Immature natural killer cell (primary cell): ENCODE data around the gene GNG8. TPM values are rescaled to one million over a fixed set of nuclear protein-coding genes. Genes with fewer than 3 reads are reported as not detected.

ENCODE experiments used
- DNase-seq, 3 donors: peaks; one replicate each; pipeline ENCODE4 v3.0.0; 2022; ENCODE audit warnings: mixed read lengths in 1 of 3
- H3K27ac Mint-ChIP-seq, 6 donors: one replicate each; pipeline ENCODE4 v1.8.0; 2020; ENCODE audit warnings: mixed read lengths in 6 of 6, mild to moderate bottlenecking in 5 of 6, inconsistent platforms in 4 of 6, moderate library complexity in 3 of 6
- H3K27me3 Mint-ChIP-seq, 3 donors: one replicate each; pipeline ENCODE4 v1.8.0; 2020 to 2021; ENCODE audit warnings: low read depth in 3 of 3, mild to moderate bottlenecking in 3 of 3, mixed read lengths in 3 of 3, moderate library complexity in 3 of 3, inconsistent platforms in 1 of 3
- H3K36me3 Mint-ChIP-seq, 3 donors: one replicate each; pipeline ENCODE4 v1.8.0; 2020; ENCODE audit warnings: mixed read lengths in 3 of 3, inconsistent platforms in 2 of 3, mild to moderate bottlenecking in 2 of 3
- H3K4me1 Mint-ChIP-seq, 2 donors: one replicate each; pipeline ENCODE4 v1.8.0; 2020; ENCODE audit warnings: inconsistent platforms in 2 of 2, mild to moderate bottlenecking in 2 of 2, mixed read lengths in 2 of 2, moderate library complexity in 1 of 2
- H3K4me3 Mint-ChIP-seq, 5 donors: one replicate each; pipeline ENCODE4 v1.8.0; 2020; ENCODE audit warnings: mild to moderate bottlenecking in 5 of 5, mixed read lengths in 5 of 5, inconsistent platforms in 3 of 5, moderate library complexity in 3 of 5
- H3K9me3 Mint-ChIP-seq, 6 donors: one replicate each; pipeline ENCODE4 v1.8.0; 2020; ENCODE audit warnings: mild to moderate bottlenecking in 6 of 6, mixed read lengths in 6 of 6, inconsistent platforms in 4 of 6, moderate library complexity in 3 of 6
- polyA plus RNA-seq, 3 donors: library from polyadenylated mRNA; unstranded; fragments of 300-500 nt; fragmentation: Illumina TruSeq; gene quantifications; one replicate each; pipeline ENCODE4 v1.2.3, GENCODE V29; 2021

Gene GNG8
- polyA plus RNA-seq, 3 donors from 2014 or later: not detected

DNA sequence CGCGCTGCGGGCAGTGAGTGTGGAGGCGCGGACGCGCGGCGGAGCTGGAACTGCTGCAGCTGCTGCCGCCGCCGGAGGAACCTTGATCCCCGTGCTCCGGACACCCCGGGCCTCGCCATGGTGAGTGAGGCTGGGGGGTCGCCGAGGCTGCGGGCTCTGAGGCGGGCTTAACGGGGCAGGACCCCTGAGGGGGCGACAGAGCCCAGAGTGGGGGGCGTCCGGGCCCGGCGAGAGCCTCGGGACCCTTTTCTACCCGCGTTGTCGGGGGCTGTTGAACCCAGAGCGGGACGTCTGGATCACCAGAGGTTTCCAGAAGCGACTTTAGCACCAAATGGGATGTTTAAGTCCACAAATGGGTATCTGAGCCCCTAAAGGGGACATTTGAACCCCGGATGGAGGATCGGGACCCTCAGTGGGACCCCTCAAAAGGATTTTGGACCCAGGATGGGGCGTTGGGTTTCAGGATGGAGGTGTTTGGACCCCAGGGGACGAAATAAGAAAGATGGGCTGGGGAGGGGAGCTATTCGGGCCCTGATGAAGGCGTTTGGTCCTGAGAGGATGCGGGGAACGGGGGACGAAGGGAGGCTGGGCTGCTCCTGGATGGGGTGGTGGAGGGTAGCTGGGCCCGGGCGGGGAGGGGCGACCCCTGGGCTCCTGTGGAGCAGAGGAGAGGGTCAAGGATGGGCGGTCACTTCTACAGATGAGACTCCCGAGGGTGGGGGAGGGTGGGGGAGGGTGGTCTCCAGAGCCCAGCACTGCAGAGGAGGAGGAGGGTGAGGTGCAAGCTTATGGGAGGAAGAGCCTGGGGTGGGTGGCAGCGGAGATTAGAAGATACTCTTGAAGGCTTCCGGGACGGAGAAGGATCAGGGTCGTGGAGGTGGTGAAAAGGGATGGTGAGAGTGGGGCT, 34.4 kb downstream of the GNG8 start, which contains the start of gene CALM3:
Gene CALM3 (plus strand): TSS at position 13 of the 907 bp plus-strand sequence. CDS start 105 bp downstream, at position 118.
- H3K4me3 Mint-ChIP-seq: peak within 1 kb of the TSS; percentile 95 to 100 (median 100)
- peaks cover 7 to 15% (median 9%) of the 10 kb centered on the region in 3 donors for H3K36me3 Mint-ChIP-seq
- DNase-seq: peak in 1 of 3 donors; percentile 6
- peaks cover 8 to 17% (median 13%) of the 10 kb centered on the region in 3 donors for H3K27me3 Mint-ChIP-seq
- H3K27ac Mint-ChIP-seq: peak within 1 kb of the TSS; percentile 100
- H3K9me3 Mint-ChIP-seq: peaks cover 0 to 15% (median 6%) of the 10 kb centered on the region in 6 donors
- H3K4me1 Mint-ChIP-seq: peaks cover 34 to 36% of the 10 kb centered on the region in 2 donors

DNA sequence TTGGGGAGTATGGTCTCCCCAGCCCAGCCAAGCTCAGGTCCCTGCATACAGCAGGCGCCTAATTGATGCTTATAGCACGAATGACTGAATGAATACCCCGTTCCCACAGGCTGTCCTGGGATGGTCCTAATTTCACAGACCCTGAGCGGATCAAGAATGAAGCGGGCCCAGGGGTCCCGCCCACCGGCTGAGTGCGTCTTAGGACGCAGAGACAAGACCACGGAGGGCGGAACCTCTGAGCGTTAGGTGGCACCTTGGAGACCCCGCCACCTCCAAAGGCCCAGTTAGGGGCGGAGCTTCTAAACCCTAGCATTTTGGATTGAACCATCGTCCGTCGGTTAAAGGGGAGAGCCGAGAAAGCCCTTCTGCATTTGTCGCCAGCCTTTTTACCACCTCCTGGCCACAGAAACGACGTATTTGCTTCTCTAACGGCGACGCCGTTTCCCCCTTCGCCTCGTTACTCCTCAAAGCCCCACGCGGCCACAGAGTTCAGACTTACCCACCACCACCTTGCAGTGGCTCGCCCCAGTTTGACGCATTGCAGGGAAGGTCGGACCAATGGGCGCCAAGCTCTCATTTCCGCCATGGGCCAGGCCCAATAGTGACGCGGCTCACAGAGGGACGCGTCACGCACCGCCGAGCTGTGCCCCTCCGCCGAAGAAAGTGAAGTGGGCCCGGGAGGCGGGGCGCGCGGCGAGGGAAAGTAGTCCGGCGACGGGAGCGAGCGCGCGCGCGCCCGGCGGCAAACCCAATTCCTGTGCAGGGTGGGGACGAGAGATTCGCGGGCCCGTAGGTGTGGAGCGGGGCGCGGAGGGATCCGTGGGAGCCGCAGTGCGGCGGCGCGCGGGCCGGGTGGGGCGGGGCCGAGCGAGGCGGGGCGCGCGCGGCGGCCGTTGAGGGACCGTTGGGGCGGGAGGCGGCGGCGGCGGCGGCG, 35.4 kb downstream of the GNG8 start:
- peak overlapping the region; percentile 100 for H3K27ac Mint-ChIP-seq
- H3K36me3 Mint-ChIP-seq: peaks cover 4 to 13% (median 7%) of the 10 kb centered on the region in 3 donors
- H3K9me3 Mint-ChIP-seq: peaks cover 0 to 15% (median 6%) of the 10 kb centered on the region in 6 donors
- DNase-seq: peak; percentile 97 to 98 (median 98)
- peaks cover 29 to 36% of the 10 kb centered on the region in 2 donors for H3K4me1 Mint-ChIP-seq
- peak overlapping the region; percentile 95 to 100 (median 100) for H3K4me3 Mint-ChIP-seq
- H3K27me3 Mint-ChIP-seq: peaks cover 8 to 17% (median 13%) of the 10 kb centered on the region in 3 donors

DNA sequence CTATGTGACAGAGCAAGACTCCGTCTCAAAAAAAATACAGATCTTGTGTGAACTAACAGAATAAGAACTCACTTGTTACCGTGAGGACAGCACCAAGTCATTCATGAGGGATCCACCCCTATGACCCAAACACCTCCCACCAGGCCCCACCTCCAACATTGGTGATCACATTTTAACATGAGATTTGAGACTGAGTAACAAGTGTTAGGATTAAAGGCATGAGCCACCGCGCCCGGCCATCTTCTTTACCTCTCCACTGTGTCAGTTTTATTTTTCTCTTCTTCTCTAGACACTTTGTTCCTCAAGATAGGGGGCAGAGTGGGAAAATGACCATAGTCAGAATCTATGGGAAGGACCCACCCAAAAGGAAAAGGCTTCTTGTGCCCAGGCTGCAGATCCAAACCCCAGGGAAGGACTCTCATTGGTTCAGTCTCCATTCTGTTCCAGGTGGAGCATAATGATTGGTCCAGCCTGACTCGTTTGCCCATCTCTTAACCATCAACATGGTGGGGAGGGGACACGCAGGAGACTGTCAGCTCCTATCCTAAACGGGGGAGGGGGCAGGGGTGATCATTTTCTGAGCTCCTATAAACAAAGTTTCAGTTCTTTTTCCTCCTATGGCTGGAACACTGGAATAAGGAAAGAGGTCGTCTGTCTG, 36.2 kb downstream of the GNG8 start:
- peaks cover 0 to 15% (median 6%) of the 10 kb centered on the region in 6 donors for H3K9me3 Mint-ChIP-seq
- peaks cover 8 to 17% (median 13%) of the 10 kb centered on the region in 3 donors for H3K27me3 Mint-ChIP-seq
- peaks cover 4 to 13% (median 7%) of the 10 kb centered on the region in 3 donors for H3K36me3 Mint-ChIP-seq
- peak overlapping the region; percentile 100 for H3K27ac Mint-ChIP-seq
- DNase-seq: no peak
- peaks cover 28 to 36% of the 10 kb centered on the region in 2 donors for H3K4me1 Mint-ChIP-seq
- peak overlapping the region; percentile 95 to 100 (median 100) for H3K4me3 Mint-ChIP-seq

- H3K9me3 Mint-ChIP-seq: peaks cover 0 to 15% (median 6%) of the 10 kb centered on the region in 6 donors
- H3K36me3 Mint-ChIP-seq: peaks cover 4 to 13% (median 7%) of the 10 kb centered on the region in 3 donors
- peaks cover 8 to 17% (median 13%) of the 10 kb centered on the region in 3 donors for H3K27me3 Mint-ChIP-seq
- peaks cover 24 to 32% of the 10 kb centered on the region in 2 donors for H3K4me1 Mint-ChIP-seq
- no peak overlapping the region for H3K27ac Mint-ChIP-seq
- H3K4me3 Mint-ChIP-seq: no peak overlapping the region
- no peak for DNase-seq
Measured at GRCh38 chr19:46598372-46598917, 37.6 kb downstream of the GNG8 start.

DNA sequence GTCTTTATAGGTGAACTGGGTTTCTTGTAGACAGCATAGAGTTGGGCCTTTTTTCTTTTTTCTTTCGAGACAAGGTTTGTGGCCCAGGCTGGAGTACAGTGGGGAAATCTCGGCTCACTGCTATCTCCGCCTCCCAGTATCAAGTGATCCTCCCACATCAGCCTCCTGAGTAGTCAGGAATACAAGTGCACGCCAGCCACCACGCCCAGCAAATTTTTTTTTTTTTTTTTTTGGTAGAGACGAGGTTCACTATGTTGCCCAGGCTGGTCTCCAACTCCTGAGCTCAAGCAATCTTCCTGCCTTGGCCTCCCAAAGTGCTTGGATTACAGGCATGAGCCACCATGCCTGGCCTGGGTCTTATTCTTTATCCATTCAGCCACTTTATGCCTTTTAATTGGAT, 40.0 kb downstream of the GNG8 start:
- Mint-ChIP-seq H3K36me3 (peaks cover 4 to 13% (median 7%) of the 10 kb centered on the region in 3 donors), H3K27me3 (peaks cover 6 to 10% (median 8%) of the 10 kb centered on the region in 3 donors), H3K9me3 (peaks cover 0 to 15% (median 6%) of the 10 kb centered on the region in 6 donors), H3K4me3 (no peak overlapping the region), H3K4me1 (peaks cover 7 to 15% of the 10 kb centered on the region in 2 donors), H3K27ac (no peak overlapping the region)
- DNase-seq: no peak

DNA sequence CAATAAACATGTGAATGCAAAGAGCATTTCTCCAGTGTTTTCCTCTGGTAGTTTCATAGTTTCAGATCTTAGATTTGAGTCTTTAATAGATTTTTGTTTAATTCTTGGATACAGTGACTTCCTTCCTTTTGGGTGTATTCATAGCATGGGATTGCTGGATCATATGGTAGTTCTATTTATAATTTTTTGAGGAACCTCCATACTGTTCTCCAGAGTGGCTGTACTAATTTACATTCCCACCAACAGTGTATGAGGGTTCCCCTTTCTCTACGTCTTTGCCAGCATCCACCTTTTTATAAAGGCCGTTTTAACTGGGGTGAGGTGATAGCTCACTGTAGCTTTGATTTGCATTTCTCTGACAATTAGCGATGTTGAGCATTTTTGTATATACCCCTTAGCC, 44.1 kb downstream of the GNG8 start:
- H3K9me3 Mint-ChIP-seq: no peaks in the 10 kb centered on the region
- no peak for DNase-seq
- no peak overlapping the region for H3K4me3 Mint-ChIP-seq
- H3K36me3 Mint-ChIP-seq: peaks cover 0 to 3% (median 0%) of the 10 kb centered on the region in 3 donors
- no peaks in the 10 kb centered on the region for H3K4me1 Mint-ChIP-seq
- peaks cover 0 to 2% (median 0%) of the 10 kb centered on the region in 3 donors for H3K27me3 Mint-ChIP-seq
- no peak overlapping the region for H3K27ac Mint-ChIP-seq

- peaks cover 0 to 3% (median 0%) of the 10 kb centered on the region in 3 donors for H3K36me3 Mint-ChIP-seq
- H3K27ac Mint-ChIP-seq: no peak overlapping the region
- H3K9me3 Mint-ChIP-seq: no peaks in the 10 kb centered on the region
- H3K4me3 Mint-ChIP-seq: no peak overlapping the region
- no peak for DNase-seq
- peaks cover 0 to 2% (median 0%) of the 10 kb centered on the region in 3 donors for H3K27me3 Mint-ChIP-seq
- no peaks in the 10 kb centered on the region for H3K4me1 Mint-ChIP-seq
Measured at GRCh38 chr19:46591254-46591653, 44.7 kb downstream of the GNG8 start.

GRCh38 chr19:46587861-46588260, 48.1 kb downstream of the GNG8 start:
- H3K36me3 Mint-ChIP-seq: no peaks in the 10 kb centered on the region
- peaks cover 0 to 2% (median 0%) of the 10 kb centered on the region in 3 donors for H3K27me3 Mint-ChIP-seq
- DNase-seq: no peak
- H3K4me1 Mint-ChIP-seq: no peaks in the 10 kb centered on the region
- H3K27ac Mint-ChIP-seq: no peak overlapping the region
- no peaks in the 10 kb centered on the region for H3K9me3 Mint-ChIP-seq
- H3K4me3 Mint-ChIP-seq: no peak overlapping the region

DNA sequence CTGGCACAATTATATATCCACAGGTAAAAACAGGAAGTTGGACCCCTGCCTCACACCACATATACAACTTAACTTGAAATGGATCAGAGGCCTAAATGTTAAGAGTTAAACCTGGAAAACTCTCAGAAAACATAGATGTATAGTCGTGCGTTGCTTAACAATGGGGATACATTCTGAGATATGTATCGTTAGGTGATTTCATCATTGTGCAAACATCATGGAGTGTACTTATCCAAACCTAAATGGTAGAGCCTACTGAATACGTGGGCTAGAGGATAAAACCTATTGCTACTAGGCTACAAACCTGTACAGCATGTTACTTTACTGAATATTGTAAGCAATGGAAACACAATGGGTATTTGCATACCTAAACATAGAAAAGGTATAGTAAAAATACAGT, 49.7 kb downstream of the GNG8 start:
- H3K27ac Mint-ChIP-seq: no peak overlapping the region
- no peaks in the 10 kb centered on the region for H3K4me1 Mint-ChIP-seq
- H3K9me3 Mint-ChIP-seq: no peaks in the 10 kb centered on the region
- peaks cover 0 to 4% (median 0%) of the 10 kb centered on the region in 3 donors for H3K27me3 Mint-ChIP-seq
- H3K36me3 Mint-ChIP-seq: no peaks in the 10 kb centered on the region
- H3K4me3 Mint-ChIP-seq: no peak overlapping the region
- DNase-seq: no peak

GRCh38 chr19:46585539-46585938, 50.5 kb downstream of the GNG8 start:
- no peaks in the 10 kb centered on the region for H3K4me1 Mint-ChIP-seq
- H3K9me3 Mint-ChIP-seq: no peaks in the 10 kb centered on the region
- no peak overlapping the region for H3K27ac Mint-ChIP-seq
- H3K36me3 Mint-ChIP-seq: no peaks in the 10 kb centered on the region
- DNase-seq: no peak
- no peak overlapping the region for H3K4me3 Mint-ChIP-seq
- peaks cover 0 to 4% (median 0%) of the 10 kb centered on the region in 3 donors for H3K27me3 Mint-ChIP-seq
